DMS 273 treated with DMSO at 0.1 percent for 48 hours (cell line): Measurements from ENCODE around the gene ZIC2.
"Not testable (repeated sequence)": the region's sequence is repeated elsewhere in the genome, so short reads cannot be mapped to it uniquely, and the experiment has no call there.

Source experiments
- DNase-seq: peaks from one replicate; lab custom pipeline; 2025; lab: John Stamatoyannopoulos, UW

Gene ZIC2

GRCh38 chr13:100019780-100020356 is 38.3 kb downstream of the ZIC2 start:
- no peak for DNase-seq

- no peak for DNase-seq
Observed at GRCh38 chr13:100022798-100023197, 41.2 kb downstream of the ZIC2 start.

- DNase-seq = no peak
Observed at GRCh38 chr13:100024023-100024422, 42.4 kb downstream of the ZIC2 start.

- no peak for DNase-seq
Observed at GRCh38 chr13:100029933-100030332, 48.3 kb downstream of the ZIC2 start.

- not testable (repeated sequence) for DNase-seq
Observed at GRCh38 chr13:100032642-100033041, 51.1 kb downstream of the ZIC2 start.

- no peak for DNase-seq
Observed at GRCh38 chr13:100035936-100036335, 54.4 kb downstream of the ZIC2 start.
